ENCODE measurements around the gene REP15.
"Not testable (repeated sequence)": the region's sequence is repeated elsewhere in the genome, so short reads cannot be mapped to it uniquely, and the experiment has no call there.

REP15 gene

GRCh38 chr12:27696293-27696652, at the start of gene REP15:
TSS of gene REP15 (plus strand) at chr12:27696447. CDS start at chr12:27696563, 116 bp downstream.
- no peak for DNase-seq

DNA sequence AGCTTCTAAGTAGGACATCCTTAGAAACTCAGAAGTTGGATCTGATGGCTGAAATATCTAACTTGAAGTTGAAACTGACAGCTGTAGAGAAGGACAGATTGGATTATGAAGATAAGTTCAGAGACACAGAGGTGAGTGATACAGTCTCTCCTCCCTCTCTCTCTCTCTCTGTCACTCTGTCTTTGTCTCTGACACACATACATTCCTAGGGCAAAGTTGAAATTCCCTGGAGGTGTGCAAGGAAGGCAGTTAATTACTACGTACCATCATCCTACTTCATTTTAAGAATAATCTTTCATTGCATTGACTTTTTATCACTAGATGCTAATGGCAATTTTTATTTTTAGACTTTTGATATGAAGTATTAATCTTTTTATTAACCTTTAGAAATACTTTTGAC, 46.2 kb upstream of the REP15 start:
- DNase-seq: no peak

DNA sequence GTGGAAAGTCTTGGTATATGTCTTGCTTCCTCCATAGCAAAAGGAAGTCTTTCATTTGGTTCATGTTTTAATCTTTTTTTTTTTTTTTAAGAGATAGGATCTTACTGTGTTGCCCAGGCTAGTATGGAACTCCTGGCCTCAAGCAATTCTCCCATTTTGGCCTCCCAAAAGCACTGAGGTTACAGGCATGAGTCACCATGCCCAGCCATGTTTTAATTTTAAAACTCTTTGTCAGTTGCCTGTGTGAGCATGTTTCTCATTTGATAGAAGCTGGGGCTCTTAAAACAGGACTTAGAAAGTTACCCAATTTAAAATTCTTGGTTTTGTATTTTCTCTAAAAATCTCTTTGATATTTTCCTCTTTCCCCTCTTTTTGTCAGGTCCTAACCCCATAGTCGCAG, 45.0 kb upstream of the REP15 start:
- no peak for DNase-seq

- DNase-seq: peak; percentile 30
Observed at GRCh38 chr12:27652174-27652763, 44.0 kb upstream of the REP15 start.

DNA sequence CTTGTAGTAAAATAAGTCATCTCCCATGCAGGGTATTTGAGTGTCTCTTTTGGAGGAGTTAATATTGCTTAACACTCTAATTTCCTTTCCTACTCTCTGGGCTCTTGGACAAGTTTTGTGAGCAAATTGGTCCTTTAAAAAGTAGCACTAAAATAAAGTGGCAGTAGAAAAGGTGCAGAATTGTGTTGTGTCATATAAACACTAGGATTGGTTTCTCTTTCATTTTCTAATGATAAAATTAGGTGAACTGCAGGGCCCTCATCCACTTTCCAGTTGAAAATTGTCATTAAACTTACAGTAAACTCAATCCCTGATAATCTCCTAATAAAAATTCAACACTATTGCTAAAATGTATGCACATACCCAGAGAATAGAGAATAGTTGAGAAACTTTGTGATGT, 42.6 kb upstream of the REP15 start:
- DNase-seq: no peak

- DNase-seq: not testable (repeated sequence)
Observed at GRCh38 chr12:27655476-27655875, 40.8 kb upstream of the REP15 start.

DNA sequence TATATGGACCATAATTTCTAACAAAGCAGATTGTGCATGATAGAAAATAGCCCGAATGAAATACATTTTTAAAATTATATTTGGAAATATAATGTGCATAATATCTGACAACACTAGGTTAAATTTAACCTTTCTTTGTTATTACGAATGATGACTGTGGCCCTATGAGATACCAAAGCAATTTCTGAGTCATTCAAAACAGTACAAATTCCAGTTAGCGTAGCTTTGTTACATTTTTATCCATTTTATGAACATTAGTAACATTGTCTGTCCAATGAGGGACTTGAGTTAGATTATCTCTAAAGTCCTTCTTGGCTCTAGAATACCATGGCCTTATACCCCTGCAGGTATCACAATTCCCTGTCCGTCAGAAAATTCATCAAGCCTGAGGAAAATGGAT, 39.0 kb upstream of the REP15 start:
- no peak for DNase-seq

GRCh38 chr12:27665704-27666103, 30.5 kb upstream of the REP15 start:
- no peak for DNase-seq

- no peak for DNase-seq
Observed at GRCh38 chr12:27666510-27666909, 29.7 kb upstream of the REP15 start.

DNA sequence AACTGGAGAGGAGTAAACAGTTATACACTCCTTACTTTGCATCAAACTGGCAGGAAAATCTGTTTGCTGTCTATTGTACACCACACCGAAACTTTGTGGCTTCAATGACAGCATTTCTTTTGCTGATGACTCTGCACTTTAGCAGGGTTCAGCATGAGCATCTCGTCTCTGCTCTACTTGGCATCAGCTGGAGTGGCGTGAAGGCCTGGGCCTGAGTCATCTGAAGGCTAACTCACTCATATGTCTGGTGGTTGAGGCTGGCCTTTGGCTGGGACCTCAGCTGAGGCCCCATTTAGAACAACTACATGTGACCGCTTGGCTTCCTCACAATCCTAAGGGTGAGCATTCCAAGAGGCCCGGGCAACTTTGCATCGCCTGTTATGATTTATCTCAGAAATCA, 28.7 kb upstream of the REP15 start:
- peak; percentile 5 for DNase-seq

DNA sequence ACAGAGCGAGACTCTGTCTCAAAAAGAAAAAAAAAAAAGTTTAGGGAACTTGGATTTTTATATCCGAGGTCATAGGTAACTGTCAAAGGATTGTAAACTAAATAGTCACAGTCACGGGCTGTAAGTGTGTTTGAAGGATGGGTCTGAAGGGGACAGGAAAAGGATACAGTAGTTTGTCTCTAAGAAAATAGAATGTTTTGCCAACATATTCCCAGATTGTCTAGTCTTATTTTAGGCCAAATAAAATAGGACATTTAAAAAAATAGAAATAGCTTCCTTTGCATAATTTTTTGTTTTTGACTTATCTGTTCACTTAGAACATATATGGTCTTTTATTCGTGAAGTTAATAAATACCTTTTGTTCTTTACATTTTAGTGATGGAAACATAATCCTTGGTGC, 24.2 kb upstream of the REP15 start:
- DNase-seq: no peak

DNA sequence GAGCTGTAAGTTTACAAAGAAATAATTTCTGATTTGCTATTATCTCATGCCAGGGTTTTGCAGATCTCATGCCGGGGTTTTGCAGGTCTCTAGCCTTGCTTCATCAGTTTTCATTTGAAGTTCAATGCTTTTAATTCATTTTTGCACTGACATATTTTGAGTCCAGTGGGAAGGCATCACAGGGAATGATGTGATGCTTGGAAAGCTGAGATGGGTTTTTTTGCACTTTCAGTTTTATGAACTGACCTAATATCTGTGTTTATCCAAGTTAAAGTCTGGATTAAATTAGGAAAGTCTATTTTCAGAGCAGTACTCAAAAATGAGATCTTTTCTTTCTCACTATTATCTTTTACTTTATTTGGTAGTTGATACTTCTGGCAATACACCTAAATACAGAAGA, 23.6 kb upstream of the REP15 start:
- no peak for DNase-seq

- no peak for DNase-seq
Observed at GRCh38 chr12:27673101-27673718, 23.0 kb upstream of the REP15 start.

GRCh38 chr12:27674989-27675388, 21.3 kb upstream of the REP15 start:
- DNase-seq: no peak

GRCh38 chr12:27680619-27681018, 15.6 kb upstream of the REP15 start:
- no peak for DNase-seq

DNA sequence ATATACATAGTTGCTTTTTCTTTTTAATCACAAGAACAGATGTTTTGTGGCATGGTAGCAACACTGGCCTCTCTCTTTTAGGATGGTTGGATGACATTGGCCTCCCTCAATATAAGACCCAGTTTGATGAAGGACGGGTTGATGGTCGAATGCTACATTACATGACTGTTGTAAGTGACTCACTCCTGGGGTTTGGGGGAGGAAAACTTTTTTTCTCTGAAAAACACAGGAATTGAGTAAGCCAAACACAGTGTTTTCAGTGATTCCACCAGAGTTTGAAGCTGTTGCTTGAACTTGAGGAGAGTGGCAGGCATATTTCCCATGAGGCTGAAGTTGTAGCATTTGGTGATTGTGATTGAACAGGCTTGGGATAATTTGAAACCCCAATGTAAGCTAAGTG, 13.7 kb upstream of the REP15 start:
- no peak for DNase-seq

GRCh38 chr12:27685274-27685673, 11.0 kb upstream of the REP15 start:
- no peak for DNase-seq

- no peak for DNase-seq
Observed at GRCh38 chr12:27686147-27686546, 10.1 kb upstream of the REP15 start.

DNA sequence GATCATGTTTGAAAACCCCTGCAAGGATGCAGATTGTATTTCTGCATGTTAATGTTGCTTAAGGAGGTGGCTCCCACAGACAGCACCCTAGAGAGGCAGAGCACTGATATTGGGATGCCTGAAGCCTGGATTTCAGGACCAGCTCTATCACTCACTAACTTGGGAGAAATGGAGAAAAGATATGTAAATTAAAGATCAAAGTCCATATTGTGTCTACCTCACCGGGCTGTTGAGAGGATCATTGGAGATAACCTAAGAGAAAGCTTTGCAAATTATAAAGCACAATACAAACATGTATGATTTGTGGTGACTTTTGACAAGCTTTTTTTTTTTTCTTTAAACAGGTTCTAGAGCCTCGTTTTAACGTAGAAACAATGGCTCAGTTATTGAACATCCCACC, 7.6 kb upstream of the REP15 start:
- DNase-seq: no peak

GRCh38 chr12:27689558-27690180, 6.6 kb upstream of the REP15 start:
- DNase-seq: no peak

GRCh38 chr12:27693403-27693802, 2.8 kb upstream of the REP15 start:
- no peak for DNase-seq

GRCh38 chr12:27695556-27696292, 523 bp upstream of the REP15 start:
- DNase-seq: no peak

DNA sequence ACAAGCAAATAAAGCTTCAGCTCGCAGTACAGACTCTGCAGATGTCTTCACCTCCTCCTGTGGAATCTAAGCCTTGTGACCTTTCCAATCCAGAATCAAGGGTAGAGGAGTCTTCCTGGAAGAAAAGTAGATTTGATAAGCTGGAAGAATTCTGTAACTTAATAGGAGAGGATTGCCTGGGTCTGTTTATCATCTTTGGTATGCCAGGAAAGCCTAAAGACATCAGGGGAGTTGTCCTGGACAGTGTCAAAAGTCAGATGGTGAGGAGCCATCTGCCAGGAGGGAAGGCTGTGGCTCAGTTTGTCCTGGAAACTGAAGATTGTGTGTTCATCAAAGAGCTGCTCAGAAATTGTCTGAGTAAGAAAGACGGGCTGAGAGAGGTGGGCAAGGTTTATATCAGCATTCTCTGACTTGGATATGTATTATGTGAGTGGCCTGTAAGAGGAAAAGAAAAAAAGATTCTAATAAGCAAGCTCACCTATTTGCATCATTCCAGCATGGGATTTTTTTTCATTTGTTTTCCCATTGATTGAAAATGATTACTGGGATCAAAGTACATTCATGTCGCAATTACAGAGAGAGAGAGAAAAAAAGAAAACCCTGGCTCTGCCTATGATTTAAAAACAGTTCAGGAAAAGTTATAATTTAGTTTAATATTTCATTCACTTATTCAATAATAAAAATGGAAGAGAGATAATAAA, 767 bp downstream of the REP15 start:
- no peak for DNase-seq

All from stimulated activated CD4-positive, alpha-beta T cell treated with anti-CD3 and anti-CD28 coated beads, Interleukin-15, amount 100 ng/mL, for 24 hours (primary cell).